B cell (primary cell): Measurements from ENCODE around the gene PRLHR. TPM values are rescaled to one million over a fixed set of nuclear protein-coding genes. Genes with fewer than 3 reads are reported as not detected.

ENCODE experiments used
- ATAC-seq: fragments of 200-7000 bp; cut with Tn5 transposase; one replicate; pipeline ENCODE4 v1.10.0; 2021; ENCODE audit warnings: low read depth, mild to moderate bottlenecking, moderate number of reproducible peaks, moderate library complexity
- CTCF ChIA-PET: fragments of 350-600 bp; sonication (Branson Sonifier 250); formaldehyde crosslinking; loops from one replicate; lab custom pipeline; 2021; ENCODE audit warnings: antibody characterized with exemption, inconsistent platforms; lab: Charles Lee
- POLR2A ChIA-PET: fragments of 350-600 bp; sonication (Branson Sonifier 250); formaldehyde crosslinking; loops from one replicate; lab custom pipeline; 2021; ENCODE audit warnings: antibody characterized with exemption; lab: Charles Lee
- DNase-seq: peaks from one replicate; pipeline ENCODE4 v3.0.0; 2013
- H2AFZ ChIP-seq: 2 replicates; pipeline ENCODE4 v1.6.1; 2012; ENCODE audit warnings: mild to moderate bottlenecking, low read depth, low read length; ENCODE audit not compliant: insufficient read depth, poor library complexity, severe bottlenecking
- H3K27ac ChIP-seq, 2 donors: 1 replicate in 1 of 2; 2 replicates in 1 of 2; pipeline ENCODE4 v1.5.1; 2012 to 2013; ENCODE audit warnings: low read length in 2 of 2, mild to moderate bottlenecking in 2 of 2, moderate library complexity in 1 of 2
- H3K27me3 ChIP-seq, 4 experiments: fragments of 200-600 bp in 1 of 4; sonication (generic) in 1 of 4; replicated peaks in 1 of 4; 1 replicate in 2 of 4; 2 replicates in 2 of 4; pipeline versions ENCODE4 v1.6.1 to v1.7.0; 2013 to 2016; ENCODE audit warnings: low read length in 3 of 4, mild to moderate bottlenecking in 2 of 4, mixed read lengths in 1 of 4, moderate library complexity in 1 of 4; ENCODE audit not compliant: insufficient read depth in 4 of 4, control insufficient read depth in 3 of 4; ENCODE audit errors: control extremely low read depth in 1 of 4
- H3K36me3 ChIP-seq, 2 experiments: replicated peaks in 1 of 2; 1 replicate in 1 of 2; 2 replicates in 1 of 2; pipeline versions ENCODE4 v1.6.1 to v1.7.1; 2013; ENCODE audit warnings: low read length in 1 of 2; ENCODE audit not compliant: insufficient read depth in 2 of 2, control insufficient read depth in 1 of 2; ENCODE audit errors: control extremely low read depth in 1 of 2, extremely low read depth in 1 of 2
- H3K4me1 ChIP-seq, 2 donors: fragments of 200-600 bp in 1 of 2; sonication (generic) in 1 of 2; 1 replicate in 1 of 2; 2 replicates in 1 of 2; pipeline versions ENCODE4 v1.5.1 to v1.6.1; 2013 to 2017; ENCODE audit warnings: low read length in 2 of 2; ENCODE audit not compliant: control insufficient read depth in 2 of 2, insufficient read depth in 2 of 2
- H3K4me2 ChIP-seq: replicated peaks from 2 replicates; pipeline ENCODE3; 2012; ENCODE audit warnings: mild to moderate bottlenecking, low read depth, low read length; ENCODE audit not compliant: poor library complexity, severe bottlenecking
- H3K4me3 ChIP-seq, 5 experiments: fragments of 200-600 bp in 1 of 5; sonication (generic) in 1 of 5; 1 replicate in 3 of 5; 2 replicates in 2 of 5; pipeline versions ENCODE4 v1.5.1 to v1.7.0; 2011 to 2016; ENCODE audit warnings: low read length in 4 of 5, mild to moderate bottlenecking in 4 of 5, low read depth in 2 of 5, control low read depth in 1 of 5, moderate library complexity in 1 of 5; ENCODE audit not compliant: insufficient read depth in 1 of 5; ENCODE audit errors: control extremely low read depth in 1 of 5, extremely low read depth in 1 of 5
- H3K79me2 ChIP-seq: fragments of 200-600 bp; sonication (generic); one replicate; pipeline ENCODE4 v1.6.0; 2016; ENCODE audit warnings: low read length; ENCODE audit not compliant: control insufficient read depth, insufficient read depth
- H3K9ac ChIP-seq: fragments of 200-600 bp; sonication (generic); 2 replicates; pipeline ENCODE4 v1.6.1; 2017; ENCODE audit warnings: mild to moderate bottlenecking, low read length, moderate library complexity
- H3K9me3 ChIP-seq, 3 donors: one replicate each; pipeline versions ENCODE4 v1.6.1 to v1.7.1; 2013; ENCODE audit warnings: low read length in 2 of 3; ENCODE audit not compliant: control insufficient read depth in 2 of 3, insufficient read depth in 1 of 3; ENCODE audit errors: control extremely low read depth in 1 of 3
- H4K20me1 ChIP-seq: 2 replicates; pipeline ENCODE4 v1.6.0; 2012; ENCODE audit warnings: mild to moderate bottlenecking, low read length; ENCODE audit not compliant: insufficient read depth, control insufficient read depth, poor library complexity, severe bottlenecking
- H3K27ac Mint-ChIP-seq: one replicate; pipeline ENCODE4 v1.8.0; 2021; ENCODE audit warnings: mixed read lengths
- H3K27me3 Mint-ChIP-seq: one replicate; pipeline ENCODE4 v1.8.0; 2021; ENCODE audit warnings: mixed read lengths
- H3K4me1 Mint-ChIP-seq: one replicate; pipeline ENCODE4 v1.8.0; 2021; ENCODE audit warnings: mixed read lengths
- H3K4me3 Mint-ChIP-seq: one replicate; pipeline ENCODE4 v1.8.0; 2021; ENCODE audit warnings: mixed read lengths
- H3K9me3 Mint-ChIP-seq: one replicate; pipeline ENCODE4 v1.8.0; 2022; ENCODE audit warnings: mixed read lengths; ENCODE audit not compliant: insufficient read depth
- CTCF ChIP-seq: fragments of 200-600 bp; IDR thresholded peaks from one replicate; pipeline ENCODE4 v1.8.0; 2022; ENCODE audit warnings: antibody characterized with exemption, mild to moderate bottlenecking
- EZH2 ChIP-seq: IDR thresholded peaks from 2 replicates; pipeline ENCODE4 v1.6.1; 2012; ENCODE audit warnings: borderline replicate concordance, low read depth, mild to moderate bottlenecking, moderate library complexity, low read length; ENCODE audit not compliant: insufficient read depth, poor library complexity, severe bottlenecking
- WGBS: methylation state at CpG from one replicate; pipeline ENCODE4 v1.1.5; 2013; ENCODE audit warnings: missing lambda C conversion rate; ENCODE audit not compliant: insufficient coverage; 5-methylcytosine and 5-hydroxymethylcytosine counted together
- intact Hi-C: fragments of 100-400 bp; cut with micrococcal nuclease; formaldehyde crosslinking; loops from one replicate; pipeline ENCODE4 v1.10.0; 2022
- polyA plus RNA-seq: library from polyadenylated mRNA; depleted of rRNA; stranded (reverse); fragments of >200 nt; gene quantifications from 2 replicates; pipeline ENCODE4 v1.2.3, GENCODE V29; 2012
- total RNA-seq, 2 donors: library from RNA; stranded (reverse); fragments of 120-200 nt in 1 of 2; gene quantifications; 1 replicate in 1 of 2; 2 replicates in 1 of 2; pipeline versions ENCODE4 v1.2.3 to v1.2.4, GENCODE V29; 2013 to 2022

PRLHR gene
- total and polyA plus RNA-seq, 2 donors (not counting 1 experiment from before 2014, with no cell fraction given) = not detected

GRCh38 chr10:118565301-118566075 lies 30.0 kb downstream of the PRLHR start:
- CTCF ChIA-PET = interaction anchor here (1.0 to 4.7 kb wide), 2 partner anchors 12 to 173 kb away, joined by 7 to 26 read pairs; no protein-coding TSS in a partner anchor
- TF ChIP-seq EZH2 (no peak), CTCF (no peak)
- ATAC-seq = no peak
- Mint-ChIP-seq H3K9me3 (no peaks in the 10 kb centered on the region), H3K27me3 (peaks cover 24% of the 10 kb centered on the region), H3K27ac (no peak overlapping the region), H3K4me1 (no peaks in the 10 kb centered on the region), H3K4me3 (no peak overlapping the region)
- no peak for DNase-seq
- 92% methylated on average over 9 of the region's 12 CpGs for WGBS
- Histone ChIP-seq H3K27me3 (no peaks in the 10 kb centered on the region), H3K9ac (no peak overlapping the region), H3K36me3 (no peaks in the 10 kb centered on the region), H4K20me1 (no peaks in the 10 kb centered on the region), H2AFZ (no peak overlapping the region), H3K4me3 (no peak overlapping the region), H3K4me2 (no peak overlapping the region), H3K9me3 (peaks cover 0 to 4% (median 0%) of the 10 kb centered on the region in 3 donors), H3K79me2 (no peaks in the 10 kb centered on the region), H3K27ac (no peak overlapping the region), H3K4me1 (no peaks in the 10 kb centered on the region)
- intact Hi-C loops = loop anchor here (5.0 kb wide), 1 partner anchor 977 kb away; the partner anchor contains the start of gene RGS10
- POLR2A ChIA-PET = no interaction called here

- H3K79me2 ChIP-seq = no peaks in the 10 kb centered on the region
- Mint-ChIP-seq H3K9me3 (no peaks in the 10 kb centered on the region), H3K27ac (no peak overlapping the region), H3K4me3 (no peak overlapping the region), H3K27me3 (peaks cover 20% of the 10 kb centered on the region), H3K4me1 (no peaks in the 10 kb centered on the region)
- no peak overlapping the region for H3K4me3 ChIP-seq
- no peak overlapping the region for H3K4me2 ChIP-seq
- H3K36me3 ChIP-seq = no peaks in the 10 kb centered on the region
- no peak overlapping the region for H2AFZ ChIP-seq
- POLR2A ChIA-PET = no interaction called here
- intact Hi-C loops = loop anchor here (5.0 kb wide), 1 partner anchor 978 kb away; the partner anchor contains the start of gene RGS10
- 77% methylated on average over 6 of the region's 6 CpGs for WGBS
- TF ChIP-seq CTCF (no peak), EZH2 (no peak)
- H3K9ac ChIP-seq = no peak overlapping the region
- H3K27me3 ChIP-seq = no peaks in the 10 kb centered on the region
- no peak overlapping the region for H3K27ac ChIP-seq
- H4K20me1 ChIP-seq = no peaks in the 10 kb centered on the region
- ATAC-seq (no peak), DNase-seq (no peak)
- peaks cover 0 to 4% (median 0%) of the 10 kb centered on the region in 3 donors for H3K9me3 ChIP-seq
- H3K4me1 ChIP-seq = no peaks in the 10 kb centered on the region
- CTCF ChIA-PET = no interaction called here
Measured at GRCh38 chr10:118564652-118565051, 30.8 kb downstream of the PRLHR start.
